NT2/D1 (cell line): ENCODE measurements around the gene KYAT1.
A peak's percentile ranks its signal among the peaks of the same experiment; 100 is the strongest.

Experiments used
- DNase-seq: peaks from one replicate; pipeline ENCODE4 v3.0.0-alpha.2; 2011; ENCODE audit warnings: low read depth, low spot score
- H3K27me3 ChIP-seq: 2 replicates; pipeline ENCODE4 v1.6.0; 2011; ENCODE audit warnings: mild to moderate bottlenecking; ENCODE audit not compliant: insufficient read length, insufficient read depth
- H3K36me3 ChIP-seq: 2 replicates; pipeline ENCODE4 v1.6.1; 2011; ENCODE audit warnings: mild to moderate bottlenecking, low read length, mixed read lengths; ENCODE audit not compliant: insufficient read depth, insufficient read length
- H3K4me1 ChIP-seq: 2 replicates; pipeline ENCODE4 v1.5.1; 2011; ENCODE audit not compliant: insufficient read depth, insufficient read length
- H3K4me3 ChIP-seq: 2 replicates; pipeline ENCODE4 v1.5.1; 2011; ENCODE audit warnings: low read depth; ENCODE audit not compliant: insufficient read length
- H3K9ac ChIP-seq: 2 replicates; pipeline ENCODE4 v1.6.0; 2011; ENCODE audit warnings: low read depth; ENCODE audit not compliant: insufficient read length
- H3K9me3 ChIP-seq: 2 replicates; pipeline ENCODE4 v1.5.1; 2011; ENCODE audit warnings: mild to moderate bottlenecking, low read length; ENCODE audit not compliant: insufficient read depth
- SUZ12 ChIP-seq: IDR thresholded peaks from 2 replicates; pipeline ENCODE4 v1.6.1; 2011; ENCODE audit not compliant: insufficient read length, insufficient read depth; ENCODE audit errors: extremely low read depth
- YY1 ChIP-seq: IDR thresholded peaks from 2 replicates; pipeline ENCODE4 v1.6.1; 2011; ENCODE audit not compliant: insufficient read length, insufficient read depth
- ZNF274 ChIP-seq: IDR thresholded peaks from 2 replicates; pipeline ENCODE4 v1.6.1; 2011; ENCODE audit warnings: mild to moderate bottlenecking, low read depth, low read length

KYAT1 gene

GRCh38 chr9:128881884-128882676, at the start of gene KYAT1, which contains the start of gene LRRC8A:
Gene KYAT1 (minus strand): TSS chr9:128881950. CDS start chr9:128845405, 36,545 bp downstream.
Gene LRRC8A (plus strand): TSS chr9:128882133. CDS start chr9:128907165, 25,032 bp downstream.
- DNase-seq = peak; percentile 97
- H3K4me1 ChIP-seq = peaks cover 28% of the 10 kb centered on the region

GRCh38 chr9:128929560-128929959, 47.8 kb upstream of the KYAT1 start:
- no peak overlapping the region for H3K9ac ChIP-seq
- H3K9me3 ChIP-seq = no peaks in the 10 kb centered on the region
- no peaks in the 10 kb centered on the region for H3K27me3 ChIP-seq
- H3K36me3 ChIP-seq = peaks cover 9% of the 10 kb centered on the region
- TF ChIP-seq ZNF274 = no peak
- no peak for TF ChIP-seq SUZ12
- TF ChIP-seq YY1 = no peak
- DNase-seq = no peak
- H3K4me3 ChIP-seq = no peak overlapping the region
- no peaks in the 10 kb centered on the region for H3K4me1 ChIP-seq

More at GRCh38 chr9:128881884-128882676, at the start of gene KYAT1, which contains the start of gene LRRC8A:
- Histone ChIP-seq H3K9ac (peak within 1 kb of the TSS; percentile 96), H3K27me3 (no peaks in the 10 kb centered on the region), H3K9me3 (no peaks in the 10 kb centered on the region), H3K36me3 (peaks cover 50% of the 10 kb centered on the region), H3K4me3 (peak within 1 kb of the TSS; percentile 89)
- TF ChIP-seq YY1 = peak; percentile 87
- no peak for TF ChIP-seq ZNF274
- TF ChIP-seq SUZ12 = no peak

GRCh38 chr9:128928624-128929023, 46.9 kb upstream of the KYAT1 start:
- no peak for DNase-seq
- Histone ChIP-seq H3K27me3 (no peaks in the 10 kb centered on the region), H3K4me1 (no peaks in the 10 kb centered on the region), H3K9me3 (no peaks in the 10 kb centered on the region), H3K36me3 (peaks cover 5% of the 10 kb centered on the region), H3K4me3 (no peak overlapping the region), H3K9ac (no peak overlapping the region)
- TF ChIP-seq ZNF274 (no peak), SUZ12 (no peak), YY1 (no peak)

GRCh38 chr9:128927731-128928411, 46.1 kb upstream of the KYAT1 start:
- Histone ChIP-seq H3K36me3 (peaks cover 3% of the 10 kb centered on the region), H3K9ac (peak overlapping the region; percentile 52), H3K4me1 (no peaks in the 10 kb centered on the region), H3K27me3 (no peaks in the 10 kb centered on the region), H3K4me3 (no peak overlapping the region), H3K9me3 (no peaks in the 10 kb centered on the region)
- TF ChIP-seq YY1 = no peak
- TF ChIP-seq ZNF274 = no peak
- no peak for TF ChIP-seq SUZ12
- peak; percentile 72 for DNase-seq

DNA sequence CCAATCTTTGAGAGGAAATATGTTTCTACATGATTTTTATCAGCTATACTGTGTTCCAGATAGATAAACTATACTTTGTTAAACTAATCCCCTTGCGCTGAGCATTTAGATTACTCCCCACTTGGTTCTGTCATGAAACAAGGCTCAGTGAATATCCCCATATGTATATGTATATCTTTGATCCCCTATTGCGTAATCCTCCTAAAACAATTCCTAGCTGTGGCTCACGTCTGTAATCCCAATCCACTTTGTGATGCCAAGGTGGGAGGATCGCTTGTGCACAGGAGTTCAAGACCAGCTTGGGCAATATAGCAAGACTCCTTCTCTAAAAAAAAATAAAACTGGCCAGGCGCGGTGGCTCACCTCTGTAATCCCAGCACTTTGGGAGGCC, 41.7 kb upstream of the KYAT1 start:
- H3K27me3 ChIP-seq = no peaks in the 10 kb centered on the region
- H3K9ac ChIP-seq = no peak overlapping the region
- no peaks in the 10 kb centered on the region for H3K9me3 ChIP-seq
- peaks cover 14% of the 10 kb centered on the region for H3K4me1 ChIP-seq
- H3K36me3 ChIP-seq = peaks cover 15% of the 10 kb centered on the region
- TF ChIP-seq YY1 (no peak), ZNF274 (no peak), SUZ12 (no peak)
- H3K4me3 ChIP-seq = no peak overlapping the region
- no peak for DNase-seq

- H3K4me3 ChIP-seq = peak overlapping the region; percentile 59
- H3K9me3 ChIP-seq = no peaks in the 10 kb centered on the region
- peaks cover 14% of the 10 kb centered on the region for H3K4me1 ChIP-seq
- no peaks in the 10 kb centered on the region for H3K27me3 ChIP-seq
- DNase-seq = peak; percentile 71
- H3K36me3 ChIP-seq = peaks cover 26% of the 10 kb centered on the region
- peak overlapping the region; percentile 89 for H3K9ac ChIP-seq
- TF ChIP-seq ZNF274 (no peak), SUZ12 (no peak), YY1 (no peak)
Measured at GRCh38 chr9:128921881-128922763, 40.4 kb upstream of the KYAT1 start.
